Activated naive CD4-positive, alpha-beta T cell treated with anti-CD3 and anti-CD28 coated beads for 36 hours (primary cell): ENCODE results near the gene BIN1. TPM values are rescaled to one million over a fixed set of nuclear protein-coding genes. Genes with fewer than 3 reads are reported as not detected.
A peak's percentile ranks its signal among the peaks of the same experiment; 100 is the strongest.
"Not testable (repeated sequence)": the region's sequence is repeated elsewhere in the genome, so short reads cannot be mapped to it uniquely, and the experiment has no call there.

ENCODE experiments used
- CTCF ChIA-PET: fragments of 350-600 bp; sonication (Branson Sonifier 250); formaldehyde crosslinking; loops from one replicate; lab custom pipeline; 2021; ENCODE audit warnings: antibody characterized with exemption; lab: Charles Lee
- DNase-seq: peaks from one replicate; pipeline ENCODE4 v3.0.0-alpha.2; 2020
- H3K27ac Mint-ChIP-seq: one replicate; pipeline ENCODE4 v1.8.0; 2021; ENCODE audit warnings: mild to moderate bottlenecking, mixed read lengths
- H3K27me3 Mint-ChIP-seq: one replicate; pipeline ENCODE4 v1.8.0; 2021; ENCODE audit warnings: low read depth, mixed read lengths
- H3K36me3 Mint-ChIP-seq: one replicate; pipeline ENCODE4 v1.8.0; 2021; ENCODE audit warnings: low read depth, mixed read lengths
- H3K4me1 Mint-ChIP-seq: one replicate; pipeline ENCODE4 v1.8.0; 2021; ENCODE audit warnings: low read depth, mixed read lengths
- H3K4me3 Mint-ChIP-seq: one replicate; pipeline ENCODE4 v1.8.0; 2021; ENCODE audit warnings: mild to moderate bottlenecking, moderate library complexity, mixed read lengths
- H3K9me3 Mint-ChIP-seq: one replicate; pipeline ENCODE4 v1.8.0; 2021; ENCODE audit warnings: mixed read lengths
- intact Hi-C: fragments of 100-400 bp; cut with micrococcal nuclease; formaldehyde crosslinking; loops from one replicate; pipeline ENCODE4 v1.15.1; 2023
- total RNA-seq, 2 experiments: library from RNA; stranded (reverse); gene quantifications; one replicate each; pipeline ENCODE4 v1.2.3, GENCODE V29; 2021

BIN1 gene
- total RNA-seq, 2 experiments from 2014 or later, result 50.4 to 51.1 TPM

DNA sequence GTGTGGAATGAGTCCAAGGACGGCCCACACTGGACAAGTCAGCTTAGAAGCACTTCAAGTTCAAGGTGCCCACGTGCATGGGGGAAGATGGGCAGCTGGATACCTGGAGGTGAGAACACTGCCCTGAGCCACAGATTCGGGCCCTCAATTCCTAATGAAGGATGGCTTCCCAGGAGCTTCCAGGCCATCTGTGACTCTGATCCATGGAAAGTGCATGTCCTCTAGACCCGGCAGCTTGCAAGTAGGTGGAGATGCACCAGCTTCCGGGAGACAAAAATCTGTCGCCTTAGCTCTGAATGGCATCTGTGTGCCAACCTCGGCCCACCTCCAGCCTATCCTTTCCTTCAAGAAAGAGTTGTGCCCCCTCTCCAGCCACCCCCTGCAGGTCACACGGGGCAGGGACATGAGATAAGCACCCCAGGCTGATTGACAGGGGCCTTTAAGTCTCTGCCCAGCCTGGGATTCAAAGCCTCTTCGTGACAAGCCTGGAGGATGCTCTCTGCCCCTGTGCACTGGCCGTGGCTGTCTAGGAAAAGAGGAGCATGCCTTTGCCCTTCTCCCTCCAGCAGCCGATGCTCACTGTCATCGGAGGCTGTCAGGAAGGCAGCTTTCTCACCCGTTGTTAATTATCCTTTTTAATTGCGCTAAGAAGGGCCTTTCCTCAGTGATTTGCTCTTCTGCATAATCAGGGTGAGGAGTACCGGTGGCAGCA, 65.5 kb downstream of the BIN1 start:
- intact Hi-C loops, result no loop called here
- no peak overlapping the region for H3K27ac Mint-ChIP-seq
- no peaks in the 10 kb centered on the region for H3K27me3 Mint-ChIP-seq
- CTCF ChIA-PET, result interaction anchor here (3.4 kb wide), 1 partner anchor 8 kb away, joined by 9 read pairs; no protein-coding TSS in a partner anchor
- no peak overlapping the region for H3K4me3 Mint-ChIP-seq
- DNase-seq, result no peak
- no peaks in the 10 kb centered on the region for H3K36me3 Mint-ChIP-seq
- H3K4me1 Mint-ChIP-seq, result no peaks in the 10 kb centered on the region
- no peaks in the 10 kb centered on the region for H3K9me3 Mint-ChIP-seq

DNA sequence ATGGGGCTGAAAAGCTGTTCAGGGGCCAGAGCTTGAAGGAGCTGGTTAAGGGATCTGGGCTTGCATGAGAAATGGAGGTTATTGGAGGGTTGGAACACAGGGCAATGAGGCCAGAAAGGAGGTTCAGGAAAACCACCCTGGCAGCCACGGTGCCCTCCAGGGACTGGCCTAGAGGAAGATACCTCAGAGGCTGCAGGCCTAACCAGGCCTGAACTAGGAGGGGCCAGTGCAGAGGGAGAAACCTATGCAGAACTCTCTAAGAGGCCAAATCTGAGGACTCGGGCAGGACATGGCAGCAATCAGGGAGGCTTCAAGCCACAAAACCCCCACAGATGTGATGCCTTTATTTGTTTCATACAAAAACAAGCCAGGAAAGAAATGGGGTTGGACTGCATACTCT, 66.8 kb downstream of the BIN1 start:
- no peak for DNase-seq
- CTCF ChIA-PET, result interaction anchor here (0.7 to 3.4 kb wide), 2 partner anchors 10 to 13 kb away, joined by 3 to 9 read pairs; no protein-coding TSS in a partner anchor
- H3K27ac Mint-ChIP-seq, result no peak overlapping the region
- H3K4me1 Mint-ChIP-seq, result no peaks in the 10 kb centered on the region
- H3K9me3 Mint-ChIP-seq, result no peaks in the 10 kb centered on the region
- H3K4me3 Mint-ChIP-seq, result no peak overlapping the region
- no peaks in the 10 kb centered on the region for H3K27me3 Mint-ChIP-seq
- no peaks in the 10 kb centered on the region for H3K36me3 Mint-ChIP-seq
- intact Hi-C loops, result no loop called here

DNA sequence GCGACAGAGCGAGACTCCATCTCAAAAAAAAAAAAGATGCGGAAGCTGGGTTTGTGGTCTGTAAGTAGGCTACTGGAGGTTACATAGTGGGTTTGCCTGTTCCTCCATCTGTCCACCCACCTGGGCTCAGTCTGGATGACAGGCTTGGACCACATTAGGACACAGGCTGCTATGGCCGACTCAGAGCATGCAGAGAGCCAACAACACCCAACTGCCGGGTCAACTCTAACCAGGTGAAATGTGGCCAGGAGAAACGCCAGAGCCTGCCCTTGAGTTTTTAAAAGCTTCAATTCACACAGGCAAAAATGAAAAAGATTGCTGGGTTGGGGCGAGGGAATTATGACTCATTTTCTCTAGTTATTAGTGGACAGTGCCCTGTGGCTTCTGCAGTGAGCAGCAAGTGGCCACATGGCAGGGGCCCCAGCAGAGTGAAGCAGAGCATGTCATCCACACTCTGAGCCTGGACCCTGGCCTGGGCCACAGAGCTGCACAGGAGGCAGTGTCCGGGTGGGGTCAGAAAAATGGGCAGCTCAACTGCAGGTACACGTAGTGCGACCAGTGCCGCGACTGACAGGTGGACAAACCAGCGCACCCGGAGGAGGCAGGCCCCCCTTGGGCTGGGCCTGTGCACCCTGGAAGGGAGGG, 67.4 kb downstream of the BIN1 start:
- Mint-ChIP-seq H3K27ac (no peak overlapping the region), H3K4me3 (no peak overlapping the region), H3K4me1 (no peaks in the 10 kb centered on the region), H3K27me3 (no peaks in the 10 kb centered on the region), H3K9me3 (no peaks in the 10 kb centered on the region), H3K36me3 (no peaks in the 10 kb centered on the region)
- no peak for DNase-seq
- CTCF ChIA-PET, result interaction anchor here (0.7 to 3.4 kb wide), 2 partner anchors 10 to 13 kb away, joined by 3 to 9 read pairs; no protein-coding TSS in a partner anchor
- intact Hi-C loops, result no loop called here

DNA sequence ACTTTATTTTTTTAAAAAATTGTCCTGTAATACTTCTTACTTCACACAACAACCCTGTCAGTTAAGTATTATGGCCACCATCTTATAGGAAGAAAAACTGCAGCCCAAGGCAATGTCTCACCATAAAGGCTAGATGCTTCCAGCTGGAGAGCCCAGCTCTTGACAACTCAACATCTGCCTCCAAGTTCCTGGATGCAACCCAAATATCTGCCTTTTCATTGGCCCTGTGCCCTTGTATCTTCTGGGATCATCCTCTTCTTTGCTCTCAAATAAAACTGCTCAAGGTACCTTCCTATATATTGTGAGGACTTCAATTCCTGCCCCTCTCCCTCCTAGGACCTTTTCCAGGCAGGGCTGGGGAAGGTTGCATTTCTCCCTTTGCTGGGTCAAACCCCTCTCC, 69.5 kb downstream of the BIN1 start:
- CTCF ChIA-PET, result no interaction called here
- H3K27ac Mint-ChIP-seq, result no peak overlapping the region
- H3K36me3 Mint-ChIP-seq, result no peaks in the 10 kb centered on the region

DNA sequence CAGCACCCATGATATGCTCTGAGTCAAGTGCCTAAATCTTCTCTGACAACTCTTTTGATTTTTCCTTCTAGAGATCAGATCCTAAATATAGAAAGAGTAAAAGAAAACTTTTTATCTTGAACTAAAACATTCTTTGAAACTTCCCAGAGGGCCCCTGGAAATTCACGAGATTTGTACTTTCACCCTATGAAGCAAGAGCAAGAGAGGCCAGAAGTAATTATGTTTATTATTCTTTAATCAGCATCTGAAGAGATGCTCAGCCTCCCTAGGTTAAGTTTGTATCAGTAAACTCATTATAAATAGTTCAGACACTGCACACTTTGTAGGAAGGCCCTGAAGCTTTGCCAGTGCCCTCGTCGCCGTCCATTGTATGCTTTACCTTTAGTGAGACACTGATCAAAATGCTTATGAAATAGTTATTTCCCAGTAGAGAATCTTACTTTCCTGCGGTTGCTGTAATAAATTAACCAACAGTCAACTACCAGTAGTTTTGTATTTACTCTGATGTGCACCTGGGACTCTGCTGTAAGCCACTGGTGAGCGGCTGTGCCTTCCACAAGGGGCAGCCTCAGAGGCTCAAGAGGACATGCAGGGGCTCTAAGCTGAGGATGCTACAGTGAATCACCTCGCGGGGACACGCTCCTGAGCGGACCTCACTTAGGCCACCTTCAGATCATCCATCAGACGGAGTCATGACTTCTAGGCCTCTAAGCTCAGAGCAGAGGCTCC, 71.9 kb downstream of the BIN1 start:
- intact Hi-C loops, result no loop called here
- H3K36me3 Mint-ChIP-seq, result no peaks in the 10 kb centered on the region
- H3K9me3 Mint-ChIP-seq, result no peaks in the 10 kb centered on the region
- H3K27ac Mint-ChIP-seq, result no peak overlapping the region
- no peaks in the 10 kb centered on the region for H3K27me3 Mint-ChIP-seq
- H3K4me3 Mint-ChIP-seq, result no peak overlapping the region
- CTCF ChIA-PET, result no interaction called here
- DNase-seq, result no peak
- H3K4me1 Mint-ChIP-seq, result no peaks in the 10 kb centered on the region

More for the DNA sequence above, 69.5 kb downstream of the BIN1 start:
- H3K9me3 Mint-ChIP-seq, result no peaks in the 10 kb centered on the region
- DNase-seq, result no peak
- no peak overlapping the region for H3K4me3 Mint-ChIP-seq
- no peaks in the 10 kb centered on the region for H3K4me1 Mint-ChIP-seq
- H3K27me3 Mint-ChIP-seq, result no peaks in the 10 kb centered on the region
- intact Hi-C loops, result no loop called here

DNA sequence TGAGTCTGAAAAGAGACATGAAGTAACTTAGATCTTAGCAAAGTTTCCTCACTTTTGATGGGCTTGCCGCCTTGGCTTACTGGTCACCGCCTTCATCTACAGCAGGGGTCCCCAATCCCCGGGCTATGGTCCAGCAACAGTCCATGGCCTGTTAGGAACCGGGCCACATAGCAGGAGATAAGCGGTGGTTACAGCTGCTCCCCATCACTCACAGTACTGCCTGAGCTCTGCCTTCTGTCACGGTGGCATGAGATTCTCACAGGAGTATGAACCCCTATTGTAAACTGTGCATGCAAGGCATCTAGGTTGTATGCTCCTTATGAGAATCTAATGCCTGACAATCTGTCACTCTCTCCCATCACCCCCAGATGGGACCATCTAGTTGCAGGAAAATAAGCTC, 72.9 kb downstream of the BIN1 start:
- Mint-ChIP-seq H3K4me1 (no peaks in the 10 kb centered on the region), H3K27me3 (no peaks in the 10 kb centered on the region), H3K36me3 (no peaks in the 10 kb centered on the region), H3K4me3 (no peak overlapping the region), H3K9me3 (no peaks in the 10 kb centered on the region), H3K27ac (no peak overlapping the region)
- CTCF ChIA-PET, result no interaction called here
- DNase-seq, result no peak
- intact Hi-C loops, result no loop called here

DNA sequence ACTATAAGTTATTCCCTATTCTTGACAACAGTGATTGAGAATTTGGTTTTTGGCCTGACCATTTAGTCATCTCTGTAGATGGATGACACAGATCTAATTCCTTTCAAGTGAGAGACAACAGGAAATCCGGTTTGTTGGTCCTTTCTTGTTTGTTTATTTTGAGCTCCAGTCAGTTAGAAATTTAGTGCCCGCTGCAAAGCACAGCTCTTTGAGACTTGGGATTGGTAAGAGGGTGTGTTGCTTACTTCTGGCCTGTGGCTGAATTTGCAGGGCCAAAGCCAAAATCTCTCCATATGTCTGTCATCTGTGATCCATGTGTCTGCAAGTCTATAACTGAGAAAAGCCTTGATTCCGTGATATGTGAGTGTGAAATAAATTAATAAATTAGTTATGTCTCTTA, 74.3 kb downstream of the BIN1 start:
- Mint-ChIP-seq H3K27ac (no peak overlapping the region), H3K4me1 (no peaks in the 10 kb centered on the region), H3K36me3 (no peaks in the 10 kb centered on the region), H3K27me3 (no peaks in the 10 kb centered on the region), H3K4me3 (no peak overlapping the region), H3K9me3 (no peaks in the 10 kb centered on the region)
- intact Hi-C loops, result no loop called here
- DNase-seq, result no peak
- CTCF ChIA-PET, result interaction anchor here (0.6 to 1.2 kb wide), 3 partner anchors 17 to 99 kb away, joined by 3 to 4 read pairs (median 3); no protein-coding TSS in a partner anchor

DNA sequence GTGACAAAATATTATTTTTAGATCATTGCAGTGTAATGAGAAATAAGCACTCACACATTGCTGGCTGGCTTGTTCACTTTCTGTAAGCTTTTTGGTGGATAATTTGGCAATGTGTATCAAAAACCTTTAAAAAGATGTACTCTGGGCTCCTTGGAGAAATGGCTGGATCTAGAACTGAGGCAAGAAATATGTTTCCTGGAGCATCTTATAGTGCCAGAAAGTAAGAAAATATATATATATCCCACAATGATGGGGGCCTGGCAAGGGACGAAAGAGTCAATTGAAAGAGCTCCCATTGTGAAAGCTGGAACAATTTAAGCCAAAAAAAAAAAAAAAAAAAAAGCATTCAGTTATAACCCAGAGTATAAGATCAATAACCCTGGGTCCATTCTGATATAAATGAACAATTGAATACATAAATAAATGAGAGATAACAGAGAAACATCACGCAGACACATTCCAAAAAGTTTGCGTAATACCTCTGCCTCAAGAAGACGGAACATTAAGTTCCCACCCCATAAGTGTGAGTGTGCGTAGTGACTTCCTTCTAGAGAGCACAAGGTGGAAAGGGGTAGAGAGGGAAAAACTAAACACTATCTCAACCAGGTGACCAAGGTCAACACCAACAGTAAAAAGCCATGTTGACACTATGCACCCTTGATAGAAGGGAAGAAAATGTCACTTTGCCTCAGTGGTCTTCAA, 77.5 kb downstream of the BIN1 start:
- H3K9me3 Mint-ChIP-seq, result no peaks in the 10 kb centered on the region
- DNase-seq, result no peak

DNA sequence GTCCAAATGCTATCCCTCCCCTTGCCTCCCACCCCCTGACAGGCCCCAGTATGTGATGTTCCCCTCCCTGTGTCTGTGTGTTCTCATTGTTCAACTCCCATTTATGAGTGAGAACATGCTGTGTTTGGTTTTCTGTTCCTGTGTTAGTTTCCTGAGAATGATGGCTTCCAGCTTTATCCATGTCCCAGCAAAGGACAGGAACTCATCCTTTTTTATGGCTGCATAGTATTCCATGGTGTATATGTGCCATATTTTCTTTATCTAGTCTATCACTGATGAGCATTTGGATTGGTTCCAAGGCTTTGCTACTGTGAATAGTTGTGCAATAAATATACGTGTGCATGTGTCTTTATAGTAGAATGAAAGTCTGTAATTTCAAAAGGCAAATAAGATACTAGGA, 78.2 kb downstream of the BIN1 start:
- DNase-seq, H3K27me3 Mint-ChIP-seq, H3K9me3 Mint-ChIP-seq, CTCF ChIA-PET, H3K36me3 Mint-ChIP-seq, H3K27ac Mint-ChIP-seq, H3K4me3 Mint-ChIP-seq, H3K4me1 Mint-ChIP-seq: not testable (repeated sequence)
- intact Hi-C loops, result loop anchor here (5.0 kb wide), 1 partner anchor 51 kb away; no protein-coding TSS in a partner anchor

More for the DNA sequence above, 77.5 kb downstream of the BIN1 start:
- intact Hi-C loops, result loop anchor here (5.0 kb wide), 1 partner anchor 52 kb away; no protein-coding TSS in a partner anchor
- Mint-ChIP-seq H3K4me3 (no peak overlapping the region), H3K27me3 (no peaks in the 10 kb centered on the region), H3K27ac (no peak overlapping the region), H3K36me3 (no peaks in the 10 kb centered on the region), H3K4me1 (peaks cover 2% of the 10 kb centered on the region)
- CTCF ChIA-PET, result no interaction called here

DNA sequence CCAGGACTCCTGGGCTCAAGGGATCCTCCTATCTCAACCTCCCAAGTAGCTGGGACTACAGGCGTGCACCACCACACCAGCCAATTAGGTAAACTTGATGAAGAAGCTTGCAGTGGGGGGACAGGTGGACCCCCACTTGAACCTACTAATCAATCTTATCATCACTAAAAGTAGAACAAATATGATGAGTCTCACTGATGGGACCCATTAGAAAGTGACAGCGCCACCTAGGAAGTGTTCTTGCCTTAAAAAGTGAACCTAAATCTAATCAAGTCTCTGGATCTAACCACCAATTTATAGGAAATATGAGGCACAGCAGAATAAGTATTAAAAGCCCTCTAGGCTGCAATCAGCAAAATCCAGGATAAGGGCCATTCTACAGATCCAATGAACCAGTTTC, 79.2 kb downstream of the BIN1 start:
- Mint-ChIP-seq H3K9me3 (no peaks in the 10 kb centered on the region), H3K27me3 (no peaks in the 10 kb centered on the region), H3K4me3 (no peak overlapping the region), H3K27ac (no peak overlapping the region), H3K4me1 (peaks cover 3% of the 10 kb centered on the region), H3K36me3 (no peaks in the 10 kb centered on the region)
- DNase-seq, result no peak
- intact Hi-C loops, result loop anchor here (5.0 kb wide), 1 partner anchor 50 kb away; no protein-coding TSS in a partner anchor
- CTCF ChIA-PET, result no interaction called here

DNA sequence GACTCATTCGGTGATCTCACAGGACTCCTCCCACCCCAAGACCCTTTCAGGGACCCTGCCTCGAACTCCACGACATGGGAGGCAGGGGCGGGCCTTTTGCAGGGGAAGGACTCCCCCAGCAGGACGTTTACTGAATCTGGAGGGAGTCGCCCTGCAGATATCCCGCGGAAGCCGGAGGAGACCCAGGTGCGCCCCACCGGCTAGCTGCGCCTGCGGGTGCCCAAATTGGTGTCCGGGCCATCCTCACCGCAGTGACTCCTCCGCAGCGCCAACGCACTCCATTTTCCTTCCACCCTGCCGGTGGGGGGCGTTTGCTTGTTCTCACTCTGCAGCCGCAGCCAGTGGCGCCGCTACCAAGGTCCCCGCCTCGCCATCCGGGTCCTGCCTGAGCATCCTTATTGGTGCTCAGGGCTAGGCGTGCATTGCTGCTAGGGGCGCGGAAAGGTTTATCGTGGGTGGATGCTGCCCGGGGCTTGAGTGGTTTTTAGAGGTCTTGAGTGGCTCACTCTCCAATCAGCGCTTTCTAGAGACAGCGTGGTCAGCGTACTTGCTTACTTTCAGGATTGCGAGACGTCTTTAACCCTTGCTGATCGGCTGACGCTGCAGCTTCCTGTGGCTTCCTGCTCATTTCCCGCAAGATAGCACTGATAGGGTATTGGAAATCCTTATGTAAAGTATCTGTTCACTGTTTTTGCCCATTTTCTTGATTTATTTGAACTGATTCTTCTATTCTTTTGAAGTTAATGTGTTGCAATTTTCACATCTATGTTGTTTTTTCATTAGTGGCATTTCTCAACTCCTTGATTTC, 81.4 kb downstream of the BIN1 start:
- CTCF ChIA-PET, result no interaction called here
- H3K27ac Mint-ChIP-seq, result no peak overlapping the region
- H3K4me3 Mint-ChIP-seq, result peak overlapping the region; percentile 72
- H3K9me3 Mint-ChIP-seq, result no peaks in the 10 kb centered on the region
- no peaks in the 10 kb centered on the region for H3K27me3 Mint-ChIP-seq
- intact Hi-C loops, result loop anchor here (5.0 kb wide), 1 partner anchor 48 kb away; no protein-coding TSS in a partner anchor
- H3K36me3 Mint-ChIP-seq, result no peaks in the 10 kb centered on the region
- peaks cover 3% of the 10 kb centered on the region for H3K4me1 Mint-ChIP-seq
- DNase-seq, result peak; percentile 84
